ENCODE measurements around the gene BIRC5.

The BIRC5 gene

DNA sequence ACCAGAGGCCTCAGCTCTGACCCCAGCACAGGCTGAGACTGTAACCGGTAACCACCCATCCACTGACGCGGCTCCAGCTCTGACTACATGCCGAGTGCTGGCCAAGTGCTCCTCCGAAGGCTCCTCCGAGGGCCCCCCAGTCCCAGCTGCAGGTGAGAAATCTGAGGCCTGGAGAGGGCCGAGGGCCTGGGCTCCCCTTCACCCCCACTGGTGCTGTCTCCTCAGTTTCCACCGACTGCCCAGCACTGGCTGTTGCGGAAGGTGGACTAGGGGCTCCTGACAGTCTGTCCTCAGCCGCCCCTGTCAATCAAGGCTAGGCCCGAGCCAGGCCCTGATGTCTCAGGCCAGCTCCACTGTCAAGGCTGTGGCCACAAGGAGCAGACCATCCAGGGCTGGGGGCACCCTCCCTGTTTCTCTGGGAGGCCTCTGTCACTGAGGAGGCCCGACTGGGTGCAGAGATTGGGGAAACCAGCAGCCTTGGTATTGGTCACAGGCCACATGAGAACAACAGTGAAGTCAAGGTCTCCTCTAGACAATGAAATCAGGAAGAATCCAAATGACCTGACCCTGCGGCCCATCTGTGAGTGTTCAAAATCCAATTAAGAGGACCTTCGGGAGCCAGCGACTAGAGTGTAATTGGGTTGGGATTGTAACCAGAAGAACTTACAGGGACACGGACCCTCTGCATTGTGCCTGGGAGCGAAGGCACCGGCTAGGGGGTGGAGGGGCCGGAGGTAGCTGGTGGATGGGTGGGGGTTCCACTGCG is 22.5 kb downstream of the BIRC5 start:
- Histone ChIP-seq H3K9me3 (ENCODE audit: insufficient read depth, low read depth, low read length) (no peaks in the 10 kb centered on the region), H3K79me2 (ENCODE audit: insufficient read depth, low read length) (no peaks in the 10 kb centered on the region), H3K9me2 (replicated peaks; ENCODE audit: low read depth, low read length) (no peaks in the 10 kb centered on the region), H3K9ac (ENCODE audit: low read depth, low read length, poor library complexity, severe bottlenecking) (no peak overlapping the region), H3K4me2 (ENCODE audit: low read depth, low read length, poor library complexity, severe bottlenecking) (no peak overlapping the region), H3K4me1 (ENCODE audit: insufficient read depth, low read length, poor library complexity, severe bottlenecking) (peaks cover 2% of the 10 kb centered on the region), H3K36me3 (ENCODE audit: insufficient read depth, low read length) (no peaks in the 10 kb centered on the region), H3K4me3 (ENCODE audit: low read length, poor library complexity, severe bottlenecking) (no peak overlapping the region), H4K20me1 (ENCODE audit: insufficient read depth, low read length, poor library complexity, severe bottlenecking) (no peaks in the 10 kb centered on the region), H3K27me3 (ENCODE audit: insufficient read depth, low read length, poor library complexity, severe bottlenecking) (no peaks in the 10 kb centered on the region), H3F3A (ENCODE audit: low read depth) (no peaks in the 10 kb centered on the region), H2AFZ (ENCODE audit: low read length) (no peak overlapping the region)
- TF ChIP-seq EZH2phosphoT487 (IDR thresholded peaks at IDR 0.05; ENCODE audit: borderline replicate concordance) = no peak
- TF ChIP-seq, protein P1, sequence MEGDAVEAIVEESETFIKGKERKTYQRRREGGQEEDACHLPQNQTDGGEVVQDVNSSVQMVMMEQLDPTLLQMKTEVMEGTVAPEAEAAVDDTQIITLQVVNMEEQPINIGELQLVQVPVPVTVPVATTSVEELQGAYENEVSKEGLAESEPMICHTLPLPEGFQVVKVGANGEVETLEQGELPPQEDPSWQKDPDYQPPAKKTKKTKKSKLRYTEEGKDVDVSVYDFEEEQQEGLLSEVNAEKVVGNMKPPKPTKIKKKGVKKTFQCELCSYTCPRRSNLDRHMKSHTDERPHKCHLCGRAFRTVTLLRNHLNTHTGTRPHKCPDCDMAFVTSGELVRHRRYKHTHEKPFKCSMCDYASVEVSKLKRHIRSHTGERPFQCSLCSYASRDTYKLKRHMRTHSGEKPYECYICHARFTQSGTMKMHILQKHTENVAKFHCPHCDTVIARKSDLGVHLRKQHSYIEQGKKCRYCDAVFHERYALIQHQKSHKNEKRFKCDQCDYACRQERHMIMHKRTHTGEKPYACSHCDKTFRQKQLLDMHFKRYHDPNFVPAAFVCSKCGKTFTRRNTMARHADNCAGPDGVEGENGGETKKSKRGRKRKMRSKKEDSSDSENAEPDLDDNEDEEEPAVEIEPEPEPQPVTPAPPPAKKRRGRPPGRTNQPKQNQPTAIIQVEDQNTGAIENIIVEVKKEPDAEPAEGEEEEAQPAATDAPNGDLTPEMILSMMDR (conservative IDR thresholded peaks at IDR 0.05; ENCODE audit: low read length) = no peak

DNA sequence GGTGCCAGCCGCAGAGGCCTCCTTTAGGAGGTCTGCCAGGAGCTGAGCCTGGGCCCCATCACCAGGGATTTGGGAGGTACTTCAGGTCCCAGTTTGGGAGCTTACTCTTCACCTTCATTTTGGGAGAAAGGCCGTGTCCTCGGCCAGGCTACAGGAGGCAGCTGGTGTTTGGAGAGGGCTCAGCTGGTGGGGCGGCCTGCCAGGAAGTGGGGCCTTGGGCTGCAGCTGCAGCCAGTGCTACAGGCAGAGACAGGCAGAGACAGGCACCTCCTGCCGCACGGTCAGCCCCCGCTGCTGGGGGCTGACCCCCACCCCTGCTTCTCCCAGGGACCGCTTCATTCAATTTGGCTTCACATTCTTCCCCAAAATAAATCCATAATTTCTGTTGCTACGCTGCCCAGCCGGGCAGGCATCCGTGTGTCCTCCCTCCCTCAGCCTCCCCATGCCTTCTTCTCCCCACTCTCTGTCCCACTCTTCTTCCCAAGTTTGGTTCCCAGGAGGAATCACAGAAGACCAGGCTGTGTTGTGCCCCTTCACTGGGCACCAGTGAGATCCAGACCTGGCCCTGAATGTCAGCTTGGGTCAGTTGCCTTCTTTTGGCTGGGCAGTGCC is 23.5 kb downstream of the BIRC5 start:
- Histone ChIP-seq H2AFZ (ENCODE audit: low read length) (no peak overlapping the region), H3K4me1 (ENCODE audit: insufficient read depth, low read length, poor library complexity, severe bottlenecking) (peaks cover 12% of the 10 kb centered on the region), H3K27me3 (ENCODE audit: insufficient read depth, low read length, poor library complexity, severe bottlenecking) (no peaks in the 10 kb centered on the region), H3K4me2 (ENCODE audit: low read depth, low read length, poor library complexity, severe bottlenecking) (no peak overlapping the region), H3K36me3 (ENCODE audit: insufficient read depth, low read length) (no peaks in the 10 kb centered on the region), H4K20me1 (ENCODE audit: insufficient read depth, low read length, poor library complexity, severe bottlenecking) (no peaks in the 10 kb centered on the region), H3F3A (ENCODE audit: low read depth) (no peaks in the 10 kb centered on the region), H3K4me3 (ENCODE audit: low read length, poor library complexity, severe bottlenecking) (no peak overlapping the region), H3K9me3 (ENCODE audit: insufficient read depth, low read depth, low read length) (no peaks in the 10 kb centered on the region), H3K9ac (ENCODE audit: low read depth, low read length, poor library complexity, severe bottlenecking) (no peak overlapping the region), H3K79me2 (ENCODE audit: insufficient read depth, low read length) (no peaks in the 10 kb centered on the region), H3K9me2 (replicated peaks; ENCODE audit: low read depth, low read length) (no peaks in the 10 kb centered on the region)
- TF ChIP-seq, protein P1 (conservative IDR thresholded peaks at IDR 0.05; ENCODE audit: low read length) = no peak
- TF ChIP-seq EZH2phosphoT487 (IDR thresholded peaks at IDR 0.05; ENCODE audit: borderline replicate concordance) = no peak

DNA sequence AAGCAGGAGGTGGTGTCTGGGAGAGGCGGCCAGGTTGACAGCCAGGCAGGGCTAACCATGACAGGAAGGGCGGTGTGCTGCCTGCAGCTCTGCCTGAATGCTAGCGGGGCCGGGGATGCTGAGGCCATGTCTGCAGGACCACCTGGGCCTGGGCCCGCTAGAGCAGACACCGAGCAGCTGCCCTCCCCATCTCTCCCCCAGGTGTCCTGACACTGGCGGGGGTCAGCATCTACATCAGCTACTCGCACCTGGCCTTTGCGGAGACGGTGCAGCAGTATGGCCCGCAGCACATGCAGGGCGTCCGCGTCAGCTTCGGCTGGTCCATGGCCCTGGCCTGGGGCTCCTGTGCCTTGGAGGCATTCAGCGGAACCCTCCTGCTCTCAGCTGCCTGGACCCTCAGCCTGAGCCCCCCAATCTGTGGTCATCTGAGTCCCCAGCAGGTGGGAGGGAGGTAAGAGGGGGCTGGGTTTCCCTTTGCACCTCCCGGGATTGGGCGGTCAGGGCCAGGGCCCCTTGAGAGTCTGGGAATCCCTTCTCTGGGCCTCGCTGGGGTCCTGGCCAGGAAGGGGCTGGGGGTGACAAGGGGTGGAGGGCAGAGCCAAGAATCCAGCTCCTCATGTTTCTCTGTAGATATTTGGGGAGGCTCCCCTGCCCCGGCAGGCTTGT is 24.9 kb downstream of the BIRC5 start:
- Histone ChIP-seq H3K4me2 (ENCODE audit: low read depth, low read length, poor library complexity, severe bottlenecking) (no peak overlapping the region), H3K36me3 (ENCODE audit: insufficient read depth, low read length) (no peaks in the 10 kb centered on the region), H3K4me1 (ENCODE audit: insufficient read depth, low read length, poor library complexity, severe bottlenecking) (peaks cover 15% of the 10 kb centered on the region), H3K9ac (ENCODE audit: low read depth, low read length, poor library complexity, severe bottlenecking) (no peak overlapping the region), H3K27me3 (ENCODE audit: insufficient read depth, low read length, poor library complexity, severe bottlenecking) (no peaks in the 10 kb centered on the region), H3F3A (ENCODE audit: low read depth) (no peaks in the 10 kb centered on the region), H2AFZ (ENCODE audit: low read length) (no peak overlapping the region), H3K9me2 (replicated peaks; ENCODE audit: low read depth, low read length) (no peaks in the 10 kb centered on the region), H3K9me3 (ENCODE audit: insufficient read depth, low read depth, low read length) (no peaks in the 10 kb centered on the region), H3K4me3 (ENCODE audit: low read length, poor library complexity, severe bottlenecking) (no peak overlapping the region), H4K20me1 (ENCODE audit: insufficient read depth, low read length, poor library complexity, severe bottlenecking) (no peaks in the 10 kb centered on the region), H3K79me2 (ENCODE audit: insufficient read depth, low read length) (no peaks in the 10 kb centered on the region)
- TF ChIP-seq EZH2phosphoT487 (IDR thresholded peaks at IDR 0.05; ENCODE audit: borderline replicate concordance) = no peak
- TF ChIP-seq, protein P1 (conservative IDR thresholded peaks at IDR 0.05; ENCODE audit: low read length) = no peak
